HepG2 (cell line): ENCODE measurements around the gene PRPSAP1. TPM values are rescaled to one million over a fixed set of nuclear protein-coding genes. Genes with fewer than 3 reads are reported as not detected.

Experiments used
- CENPT ChIP-seq: sonication (generic); formaldehyde crosslinking; IDR thresholded peaks from 2 replicates; pipeline ENCODE4 v1.8.0; 2022; ENCODE audit warnings: low read depth, mild to moderate bottlenecking, moderate library complexity, missing genetic modification reagents
- CREBL2 ChIP-seq: sonication (generic); formaldehyde crosslinking; IDR thresholded peaks from 2 replicates; pipeline ENCODE4 v1.8.1; 2023; ENCODE audit warnings: missing genetic modification reagents, mild to moderate bottlenecking, borderline replicate concordance
- EHMT2 ChIP-seq: fragments of 200-600 bp; sonication (generic); IDR thresholded peaks from 2 replicates; pipeline ENCODE4 v1.7.0; 2017; ENCODE audit warnings: antibody characterized with exemption, low read depth, low read length, borderline replicate concordance
- FOXK2 ChIP-seq: fragments of 450-650 bp; IDR thresholded peaks from 2 replicates; pipeline ENCODE4 v1.6.1; 2016
- GPN1 ChIP-seq: sonication (generic); formaldehyde crosslinking; IDR thresholded peaks from 2 replicates; pipeline ENCODE4 v1.5.1; 2020; ENCODE audit warnings: missing genetic modification reagents, borderline replicate concordance
- HHEX ChIP-seq: IDR thresholded peaks from 2 replicates; pipeline ENCODE4 v1.6.1; 2016; ENCODE audit warnings: control low read depth
- LCORL ChIP-seq, 2 experiments: fragments of 450-650 bp in 1 of 2; sonication (generic) in 1 of 2; formaldehyde crosslinking in 1 of 2; IDR thresholded peaks; 2 replicates each; pipeline versions ENCODE4 v1.5.0 to v1.6.1; 2017 to 2020; ENCODE audit warnings: antibody characterized with exemption in 1 of 2, missing genetic modification reagents in 1 of 2
- MBNL3 ChIP-seq: fragments of 250-450 bp; sonication (Bioruptor Pico); conservative IDR thresholded peaks from 2 replicates; pipeline ENCODE4 v1.8.0; 2022; ENCODE audit warnings: mild to moderate bottlenecking, inconsistent platforms
- NR2C2 ChIP-seq: sonication (generic); formaldehyde crosslinking; IDR thresholded peaks from 2 replicates; pipeline ENCODE4 v1.4.0; 2020; ENCODE audit warnings: missing genetic modification reagents, mild to moderate bottlenecking, moderate library complexity, borderline replicate concordance
- PHF8 ChIP-seq: sonication (generic); formaldehyde crosslinking; IDR thresholded peaks from 2 replicates; pipeline ENCODE4 v1.5.0; 2020; ENCODE audit warnings: missing genetic modification reagents
- PPARG ChIP-seq: conservative IDR thresholded peaks from 2 replicates; pipeline ENCODE4 v1.6.1; 2016; ENCODE audit warnings: missing biosample characterization, missing genetic modification reagents
- RBM39 ChIP-seq: fragments of 200-400 bp; formaldehyde crosslinking; IDR thresholded peaks from one replicate; pipeline ENCODE4 v1.6.1; 2018; ENCODE audit warnings: antibody characterized with exemption, mild to moderate bottlenecking, low read depth, low read length; ENCODE audit not compliant: poor library complexity, severe bottlenecking
- RNF219 ChIP-seq: sonication (generic); formaldehyde crosslinking; IDR thresholded peaks from 2 replicates; pipeline ENCODE4 v1.5.0; 2020; ENCODE audit warnings: mild to moderate bottlenecking, missing genetic modification reagents
- TAF1 ChIP-seq: sonication (generic); formaldehyde crosslinking; IDR thresholded peaks from 2 replicates; pipeline ENCODE4 v1.4.0; 2020; ENCODE audit warnings: missing genetic modification reagents
- ZNF160 ChIP-seq: sonication (generic); formaldehyde crosslinking; IDR thresholded peaks from 2 replicates; pipeline ENCODE4 v1.8.0; 2022; ENCODE audit warnings: mild to moderate bottlenecking, inconsistent platforms, missing genetic modification reagents
- ZNF780A ChIP-seq: sonication (generic); formaldehyde crosslinking; IDR thresholded peaks from 2 replicates; pipeline ENCODE4 v1.8.0; 2022; ENCODE audit warnings: mild to moderate bottlenecking, missing genetic modification reagents, moderate library complexity
- ZNF879 ChIP-seq: sonication (generic); formaldehyde crosslinking; IDR thresholded peaks from 2 replicates; pipeline ENCODE4 v1.8.1; 2023; ENCODE audit warnings: missing genetic modification reagents
- ZSCAN20 ChIP-seq: sonication (generic); formaldehyde crosslinking; IDR thresholded peaks from 2 replicates; pipeline ENCODE4 v1.4.0; 2020; ENCODE audit warnings: missing genetic modification reagents, mild to moderate bottlenecking, borderline replicate concordance
- ZSCAN25 ChIP-seq: sonication (generic); formaldehyde crosslinking; IDR thresholded peaks from 2 replicates; pipeline ENCODE4 v1.8.0; 2022; ENCODE audit warnings: mild to moderate bottlenecking, missing genetic modification reagents
- polyA plus RNA-seq, 8 experiments: library from polyadenylated mRNA; depleted of rRNA in 3 of 8; stranded (reverse) in 7 of 8; unstranded in 1 of 8; fragments of >200 nt; fragmentation: Illumina TruSeq in 4 of 8; extraction: Trizol in 4 of 8; gene quantifications; 2 replicates each; pipeline versions ENCODE4 v1.2.1 to v1.2.3, GENCODE V29; 2011 to 2016; ENCODE audit warnings: low read depth in 4 of 8, missing spikeins in 1 of 8, mixed read lengths in 1 of 8; ENCODE audit not compliant: insufficient read depth in 1 of 8
- total RNA-seq, 5 experiments: library from RNA; depleted of rRNA; stranded (reverse); fragments of >200 nt; fragmentation: Illumina TruSeq; extraction: Trizol; gene quantifications; 2 replicates each; pipeline ENCODE4 v1.2.3, GENCODE V29; 2016; ENCODE audit warnings: low read depth in 1 of 5
- TF ChIP-seq, protein P1 (sequence below): sonication (generic); formaldehyde crosslinking; IDR thresholded peaks from 2 replicates; pipeline ENCODE4 v1.4.0; 2020; ENCODE audit warnings: missing genetic modification reagents
- TF ChIP-seq, protein P2 (sequence below): sonication (generic); formaldehyde crosslinking; IDR thresholded peaks from 2 replicates; pipeline ENCODE4 v1.4.0; 2020; ENCODE audit warnings: mild to moderate bottlenecking, missing genetic modification reagents
- TF ChIP-seq, protein P3 (sequence below): sonication (generic); formaldehyde crosslinking; IDR thresholded peaks from 2 replicates; pipeline ENCODE4 v1.8.1; 2023; ENCODE audit warnings: mild to moderate bottlenecking, inconsistent platforms, moderate library complexity, missing genetic modification reagents, borderline replicate concordance
- TF ChIP-seq, protein P4 (sequence below): sonication (generic); formaldehyde crosslinking; IDR thresholded peaks from 2 replicates; pipeline ENCODE4 v1.4.0; 2020; ENCODE audit warnings: low read depth, mild to moderate bottlenecking, missing genetic modification reagents

PRPSAP1 gene
- total and polyA plus RNA-seq, 2 of the 13 experiments (the other 11 are each of a cell fraction or from before 2014, with no cell fraction given), result 91.1 to 314 TPM

- TF ChIP-seq GPN1 (no peak), LCORL (IDR thresholded peaks at IDR 0.05) (no peak), LCORL (CRISPR knock-in tag; IDR thresholded peaks at IDR 0.05) (peak; percentile 75; the same call in 1 of the 2 replicates), NR2C2 (CRISPR knock-in tag) (no peak), ZNF160 (CRISPR knock-in tag) (peak; percentile 68; the same call in 1 of the 2 replicates), PPARG (no peak), ZNF879 (peak; percentile 96), RBM39 (peak; percentile 69), MBNL3 (no peak), TAF1 (peak; percentile 69; the same call in 1 of the 2 replicates), PHF8 (CRISPR knock-in tag) (peak; percentile 32; the same call in 1 of the 2 replicates), ZSCAN25 (CRISPR knock-in tag) (no peak), HHEX (no peak), FOXK2 (no peak), CREBL2 (CRISPR knock-in tag) (0 out of 2 replicates have a peak, but pooled peaks have one; percentile 25), CENPT (peak; percentile 69), EHMT2 (no peak), ZSCAN20 (CRISPR knock-in tag) (peak; percentile 26; the same call in 1 of the 2 replicates), ZNF780A (CRISPR knock-in tag) (no peak), RNF219 (CRISPR knock-in tag) (peak; percentile 45; the same call in 1 of the 2 replicates)
- TF ChIP-seq, protein P1, sequence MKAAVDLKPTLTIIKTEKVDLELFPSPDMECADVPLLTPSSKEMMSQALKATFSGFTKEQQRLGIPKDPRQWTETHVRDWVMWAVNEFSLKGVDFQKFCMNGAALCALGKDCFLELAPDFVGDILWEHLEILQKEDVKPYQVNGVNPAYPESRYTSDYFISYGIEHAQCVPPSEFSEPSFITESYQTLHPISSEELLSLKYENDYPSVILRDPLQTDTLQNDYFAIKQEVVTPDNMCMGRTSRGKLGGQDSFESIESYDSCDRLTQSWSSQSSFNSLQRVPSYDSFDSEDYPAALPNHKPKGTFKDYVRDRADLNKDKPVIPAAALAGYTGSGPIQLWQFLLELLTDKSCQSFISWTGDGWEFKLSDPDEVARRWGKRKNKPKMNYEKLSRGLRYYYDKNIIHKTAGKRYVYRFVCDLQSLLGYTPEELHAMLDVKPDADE, result no peak; the same call in none of the 2 replicates
- TF ChIP-seq, protein P2, sequence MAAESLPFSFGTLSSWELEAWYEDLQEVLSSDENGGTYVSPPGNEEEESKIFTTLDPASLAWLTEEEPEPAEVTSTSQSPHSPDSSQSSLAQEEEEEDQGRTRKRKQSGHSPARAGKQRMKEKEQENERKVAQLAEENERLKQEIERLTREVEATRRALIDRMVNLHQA (CRISPR knock-in tag), result no peak
- TF ChIP-seq, protein P3, sequence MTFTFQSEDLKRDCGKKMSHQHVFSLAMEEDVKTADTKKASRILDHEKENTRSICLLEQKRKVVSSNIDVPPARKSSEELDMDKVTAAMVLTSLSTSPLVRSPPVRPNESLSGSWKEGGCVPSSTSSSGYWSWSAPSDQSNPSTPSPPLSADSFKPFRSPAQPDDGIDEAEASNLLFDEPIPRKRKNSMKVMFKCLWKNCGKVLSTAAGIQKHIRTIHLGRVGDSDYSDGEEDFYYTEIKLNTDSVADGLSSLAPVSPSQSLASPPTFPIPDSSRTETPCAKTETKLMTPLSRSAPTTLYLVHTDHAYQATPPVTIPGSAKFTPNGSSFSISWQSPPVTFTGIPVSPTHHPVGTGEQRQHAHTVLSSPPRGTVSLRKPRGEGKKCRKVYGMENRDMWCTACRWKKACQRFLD (CRISPR knock-in tag), result no peak
- TF ChIP-seq, protein P4, sequence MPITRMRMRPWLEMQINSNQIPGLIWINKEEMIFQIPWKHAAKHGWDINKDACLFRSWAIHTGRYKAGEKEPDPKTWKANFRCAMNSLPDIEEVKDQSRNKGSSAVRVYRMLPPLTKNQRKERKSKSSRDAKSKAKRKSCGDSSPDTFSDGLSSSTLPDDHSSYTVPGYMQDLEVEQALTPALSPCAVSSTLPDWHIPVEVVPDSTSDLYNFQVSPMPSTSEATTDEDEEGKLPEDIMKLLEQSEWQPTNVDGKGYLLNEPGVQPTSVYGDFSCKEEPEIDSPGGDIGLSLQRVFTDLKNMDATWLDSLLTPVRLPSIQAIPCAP (CRISPR knock-in tag), result no peak
Measured at GRCh38 chr17:76382803-76383545, 29.3 kb upstream of the PRPSAP1 start (continued).
